ENCODE results near the gene ARMC8.
"Not testable (repeated sequence)": the region's sequence is repeated elsewhere in the genome, so short reads cannot be mapped to it uniquely, and the experiment has no call there.

ARMC8 gene

GRCh38 chr3:138187296-138188012 lies at the start of gene ARMC8:
Gene ARMC8 (plus strand): TSS chr3:138187301. CDS start chr3:138187555, 254 bp downstream.
- peak; percentile 32 for DNase-seq

- DNase-seq = no peak
Measured at GRCh38 chr3:138137861-138138260, 49.2 kb upstream of the ARMC8 start.

GRCh38 chr3:138139691-138140090 lies 47.4 kb upstream of the ARMC8 start:
- no peak for DNase-seq

- DNase-seq = no peak
Measured at GRCh38 chr3:138140940-138141339, 46.2 kb upstream of the ARMC8 start.

GRCh38 chr3:138142181-138142580 lies 44.9 kb upstream of the ARMC8 start:
- DNase-seq = not testable (repeated sequence)

- DNase-seq = no peak
Measured at GRCh38 chr3:138148503-138148902, 38.6 kb upstream of the ARMC8 start.

- no peak for DNase-seq
Measured at GRCh38 chr3:138154534-138154933, 32.6 kb upstream of the ARMC8 start.

- DNase-seq = no peak
Measured at GRCh38 chr3:138157743-138158142, 29.4 kb upstream of the ARMC8 start.

- no peak for DNase-seq
Measured at GRCh38 chr3:138165061-138165460, 22.0 kb upstream of the ARMC8 start.

- no peak for DNase-seq
Measured at GRCh38 chr3:138172625-138173024, 14.5 kb upstream of the ARMC8 start.

GRCh38 chr3:138173769-138174420 lies 13.2 kb upstream of the ARMC8 start:
- DNase-seq = no peak

- peak; percentile 77 for DNase-seq
Measured at GRCh38 chr3:138174421-138175131, 12.5 kb upstream of the ARMC8 start, which contains the start of gene DBR1. Gene DBR1 (minus strand): TSS chr3:138174921. CDS start chr3:138174795, 126 bp downstream.

GRCh38 chr3:138180375-138181029 lies 6.6 kb upstream of the ARMC8 start:
- DNase-seq = peak; percentile 53

GRCh38 chr3:138184994-138185393 lies 2.1 kb upstream of the ARMC8 start:
- DNase-seq = no peak

GRCh38 chr3:138186221-138186620 lies 880 bp upstream of the ARMC8 start:
- no peak for DNase-seq

GRCh38 chr3:138186803-138187295 lies 252 bp upstream of the ARMC8 start:
- DNase-seq = peak; percentile 94

- DNase-seq = no peak
Measured at GRCh38 chr3:138188013-138188730, 1.1 kb downstream of the ARMC8 start.

- no peak for DNase-seq
Measured at GRCh38 chr3:138195481-138195880, 8.4 kb downstream of the ARMC8 start.

- no peak for DNase-seq
Measured at GRCh38 chr3:138196023-138196422, 8.9 kb downstream of the ARMC8 start.

- DNase-seq = peak; percentile 11
Measured at GRCh38 chr3:138197058-138197457, 10.0 kb downstream of the ARMC8 start.

- no peak for DNase-seq
Measured at GRCh38 chr3:138197524-138197923, 10.4 kb downstream of the ARMC8 start.

- DNase-seq = no peak
Measured at GRCh38 chr3:138199851-138200250, 12.8 kb downstream of the ARMC8 start.

All from CD4-positive, alpha-beta T cell treated with Interleukin-6 for 4 hours (primary cell).